SKM-1 treated with dmso at 0.1 percent for 144 hours (cell line): Measurements from ENCODE around the gene RASSF1.
A peak's percentile ranks its signal among the peaks of the same experiment; 100 is the strongest.

Source experiments
- DNase-seq: peaks from one replicate; lab custom pipeline; 2025; ENCODE audit not compliant: unreplicated experiment; lab: John Stamatoyannopoulos, UW

The RASSF1 gene

GRCh38 chr3:50340448-50341329 lies at the start of gene RASSF1:
TSS of gene RASSF1 (minus strand) at chr3:50340836. CDS start at chr3:50340805, 31 bp downstream.
- peak; percentile 95 for DNase-seq

GRCh38 chr3:50389414-50389767 lies 48.8 kb upstream of the RASSF1 start:
- no peak for DNase-seq

- no peak for DNase-seq
Measured at GRCh38 chr3:50388720-50389413, 48.2 kb upstream of the RASSF1 start.

GRCh38 chr3:50388016-50388719 lies 47.5 kb upstream of the RASSF1 start:
- DNase-seq = no peak

GRCh38 chr3:50385754-50386153 lies 45.1 kb upstream of the RASSF1 start:
- DNase-seq = no peak

GRCh38 chr3:50383750-50384149 lies 43.1 kb upstream of the RASSF1 start:
- DNase-seq = no peak

GRCh38 chr3:50382722-50383121 lies 42.1 kb upstream of the RASSF1 start:
- DNase-seq = no peak

- no peak for DNase-seq
Measured at GRCh38 chr3:50381383-50381782, 40.7 kb upstream of the RASSF1 start.

GRCh38 chr3:50380405-50381085 lies 39.9 kb upstream of the RASSF1 start:
- DNase-seq = no peak

GRCh38 chr3:50378757-50379156 lies 38.1 kb upstream of the RASSF1 start:
- no peak for DNase-seq

- no peak for DNase-seq
Measured at GRCh38 chr3:50378024-50378423, 37.4 kb upstream of the RASSF1 start.

- DNase-seq = no peak
Measured at GRCh38 chr3:50375258-50375931, 34.8 kb upstream of the RASSF1 start.

GRCh38 chr3:50374363-50375257 lies 34.0 kb upstream of the RASSF1 start:
- no peak for DNase-seq

GRCh38 chr3:50373146-50374051 lies 32.8 kb upstream of the RASSF1 start:
- DNase-seq = no peak

- DNase-seq = no peak
Measured at GRCh38 chr3:50372349-50372748, 31.7 kb upstream of the RASSF1 start.

- no peak for DNase-seq
Measured at GRCh38 chr3:50371133-50371685, 30.6 kb upstream of the RASSF1 start.

- DNase-seq = no peak
Measured at GRCh38 chr3:50370594-50370993, 30.0 kb upstream of the RASSF1 start.

- DNase-seq = no peak
Measured at GRCh38 chr3:50369012-50369670, 28.5 kb upstream of the RASSF1 start.
